ENCODE measurements around the gene CFAP74.

The CFAP74 gene

GRCh38 chr1:1914101-1914970, 89.2 kb downstream of the CFAP74 start:
- no peak for DNase-seq

- DNase-seq, result no peak
Observed at GRCh38 chr1:1911350-1912041, 92.1 kb downstream of the CFAP74 start.

GRCh38 chr1:1910651-1911331, 92.8 kb downstream of the CFAP74 start:
- no peak for DNase-seq

GRCh38 chr1:1910033-1910465, 93.5 kb downstream of the CFAP74 start:
- DNase-seq, result no peak

GRCh38 chr1:1908506-1908791, 95.1 kb downstream of the CFAP74 start:
- no peak for DNase-seq

GRCh38 chr1:1907098-1907736, 96.4 kb downstream of the CFAP74 start:
- no peak for DNase-seq

- DNase-seq, result peak; percentile 76 to 82
Observed at GRCh38 chr1:1906185-1907097, 97.1 kb downstream of the CFAP74 start.

GRCh38 chr1:1903224-1903623, 100.4 kb downstream of the CFAP74 start:
- no peak for DNase-seq

GRCh38 chr1:1901641-1902294, 101.8 kb downstream of the CFAP74 start:
- DNase-seq, result no peak

GRCh38 chr1:1900883-1901640, 102.5 kb downstream of the CFAP74 start:
- DNase-seq, result no peak

GRCh38 chr1:1899967-1900327, 103.6 kb downstream of the CFAP74 start:
- DNase-seq, result no peak

- DNase-seq, result no peak
Observed at GRCh38 chr1:1899266-1899966, 104.2 kb downstream of the CFAP74 start.

GRCh38 chr1:1898246-1898933, 105.2 kb downstream of the CFAP74 start:
- no peak for DNase-seq

GRCh38 chr1:1895456-1896336, 107.9 kb downstream of the CFAP74 start:
- DNase-seq, result no peak

GRCh38 chr1:1895060-1895418, 108.5 kb downstream of the CFAP74 start:
- no peak for DNase-seq

- no peak for DNase-seq
Observed at GRCh38 chr1:1894354-1895059, 109.1 kb downstream of the CFAP74 start.

GRCh38 chr1:1893997-1894353, 109.6 kb downstream of the CFAP74 start:
- DNase-seq, result peak in 1 of 2 experiments; percentile 5
